ENCODE measurements around the gene RASSF5. TPM values are rescaled to one million over a fixed set of nuclear protein-coding genes. Genes with fewer than 3 reads are reported as not detected.

The RASSF5 gene
- total RNA-seq, 2 donors from 2014 or later, result 9.9 to 17.5 TPM

- Histone ChIP-seq H3K9me3 (no peaks in the 10 kb centered on the region), H3K4me1 (peaks cover 0 to 13% of the 10 kb centered on the region in 2 donors), H3K27me3 (no peaks in the 10 kb centered on the region), H3K27ac (no peak overlapping the region), H3K4me3 (no peak overlapping the region), H3K36me3 (peaks cover 56% of the 10 kb centered on the region)
- no peak for TF ChIP-seq CTCF (IDR thresholded peaks at IDR 0.05)
- DNase-seq (ENCODE audit: low spot score), result no peak
Observed at GRCh38 chr1:206587904-206588303, 80.6 kb downstream of the RASSF5 start.

- Histone ChIP-seq H3K27me3 (no peaks in the 10 kb centered on the region), H3K4me1 (peaks cover 0 to 8% of the 10 kb centered on the region in 2 donors), H3K36me3 (peaks cover 62% of the 10 kb centered on the region), H3K4me3 (no peak overlapping the region), H3K27ac (peak overlapping the region in 1 of 2 donors; percentile 16), H3K9me3 (no peaks in the 10 kb centered on the region)
- DNase-seq (ENCODE audit: low spot score), result no peak
- TF ChIP-seq CTCF (IDR thresholded peaks at IDR 0.05), result no peak
Observed at GRCh38 chr1:206588492-206588891, 81.2 kb downstream of the RASSF5 start.

GRCh38 chr1:206589206-206589605 is 81.9 kb downstream of the RASSF5 start:
- DNase-seq (ENCODE audit: low spot score), result peak; percentile 66
- Histone ChIP-seq H3K36me3 (peaks cover 69% of the 10 kb centered on the region), H3K4me1 (peaks cover 0 to 1% of the 10 kb centered on the region in 2 donors), H3K27ac (peak overlapping the region in 1 of 2 donors; percentile 16), H3K27me3 (no peaks in the 10 kb centered on the region), H3K4me3 (no peak overlapping the region), H3K9me3 (no peaks in the 10 kb centered on the region)
- no peak for TF ChIP-seq CTCF (IDR thresholded peaks at IDR 0.05)

- Histone ChIP-seq H3K9me3 (no peaks in the 10 kb centered on the region), H3K4me3 (no peak overlapping the region), H3K27me3 (no peaks in the 10 kb centered on the region), H3K4me1 (no peaks in the 10 kb centered on the region), H3K27ac (no peak overlapping the region), H3K36me3 (peaks cover 79% of the 10 kb centered on the region)
- peak in 1 of 2 donors; percentile 19 for TF ChIP-seq CTCF (IDR thresholded peaks at IDR 0.05)
- no peak for DNase-seq (ENCODE audit: low spot score)
Observed at GRCh38 chr1:206590025-206590758, 82.9 kb downstream of the RASSF5 start.

- DNase-seq (ENCODE audit: low spot score), result no peak
- no peaks in the 10 kb centered on the region for H3K9me3 ChIP-seq
- H3K36me3 ChIP-seq, result peaks cover 88% of the 10 kb centered on the region
- TF ChIP-seq CTCF (IDR thresholded peaks at IDR 0.05), result no peak
- H3K4me1 ChIP-seq, result no peaks in the 10 kb centered on the region
- no peak overlapping the region for H3K4me3 ChIP-seq
- H3K27ac ChIP-seq, result no peak overlapping the region
- no peaks in the 10 kb centered on the region for H3K27me3 ChIP-seq
Observed at GRCh38 chr1:206591226-206591625, 83.9 kb downstream of the RASSF5 start.

GRCh38 chr1:206591696-206592095 is 84.4 kb downstream of the RASSF5 start:
- no peak for TF ChIP-seq CTCF (IDR thresholded peaks at IDR 0.05)
- no peaks in the 10 kb centered on the region for H3K27me3 ChIP-seq
- peaks cover 88% of the 10 kb centered on the region for H3K36me3 ChIP-seq
- H3K4me3 ChIP-seq, result no peak overlapping the region
- H3K27ac ChIP-seq, result no peak overlapping the region
- DNase-seq (ENCODE audit: low spot score), result no peak
- H3K9me3 ChIP-seq, result no peaks in the 10 kb centered on the region
- no peaks in the 10 kb centered on the region for H3K4me1 ChIP-seq

Measured in right atrium auricular region (tissue), 2 donors.